ENCODE measurements around the gene GABRQ.

- TF ChIP-seq CTCF (tag by site-specific recombination; IDR thresholded peaks at IDR 0.05) (no peak), ZNF350 (tag by site-specific recombination; IDR thresholded peaks at IDR 0.05) (no peak), ZNF777 (tag by site-specific recombination; IDR thresholded peaks at IDR 0.05; ENCODE audit: borderline replicate concordance) (no peak), ZEB2 (tag by site-specific recombination; IDR thresholded peaks at IDR 0.05) (no peak), REST (tag by site-specific recombination; IDR thresholded peaks at IDR 0.05) (no peak), ZNF18 (tag by site-specific recombination; IDR thresholded peaks at IDR 0.05) (no peak), ZNF76 (tag by site-specific recombination; IDR thresholded peaks at IDR 0.05; ENCODE audit: borderline replicate concordance, low read depth) (no peak), ZNF768 (tag by site-specific recombination; IDR thresholded peaks at IDR 0.05) (no peak), ZNF747 (tag by site-specific recombination; IDR thresholded peaks at IDR 0.05) (no peak), ZNF292 (tag by site-specific recombination; IDR thresholded peaks at IDR 0.05; ENCODE audit: borderline replicate concordance, low read depth) (no peak), ZNF121 (tag by site-specific recombination; IDR thresholded peaks at IDR 0.05) (no peak), PATZ1 (tag by site-specific recombination; IDR thresholded peaks at IDR 0.05) (no peak), ZNF549 (tag by site-specific recombination; IDR thresholded peaks at IDR 0.05) (no peak), RBAK (tag by site-specific recombination; IDR thresholded peaks at IDR 0.05) (no peak)
These were observed 3.7 kb downstream of the GABRQ start for GRCh38 chrX:152641256-152641875.

Data from HEK293 (cell line).